C4-2B (cell line): ENCODE results near the gene SSTR4.

Source experiments
- CTCF ChIP-seq: fragments of 450-650 bp; conservative IDR thresholded peaks from 2 replicates; pipeline ENCODE4 v1.5.1; 2017; ENCODE audit warnings: mild to moderate bottlenecking
- ZFX ChIP-seq: fragments of 450-650 bp; IDR thresholded peaks from 2 replicates; pipeline ENCODE4 v1.6.1; 2017

GRCh38 chr20:23079016-23079351 is 43.9 kb downstream of the SSTR4 start:
- TF ChIP-seq CTCF (peak; percentile 60), ZFX (no peak)
